Psoas muscle (tissue), 8 donors: ENCODE measurements around the gene RUFY4. TPM values are rescaled to one million over a fixed set of nuclear protein-coding genes. Genes with fewer than 3 reads are reported as not detected.

Experiments used
- ATAC-seq, 4 donors: fragments of 200-7000 bp; cut with Tn5 transposase; one replicate each; pipeline ENCODE4 v1.9.1; 2020; ENCODE audit warnings: moderate library complexity in 3 of 4, mild to moderate bottlenecking in 2 of 4
- DNase-seq, 2 donors: peaks; one replicate each; pipeline ENCODE4 v3.0.0-alpha.2; 2020
- H3K27ac ChIP-seq: fragments of 200-600 bp; one replicate; pipeline ENCODE4 v1.8.0; 2022
- H3K27me3 ChIP-seq, 3 donors: fragments of 200-600 bp in 1 of 3; one replicate each; pipeline versions ENCODE4 v1.6.1 to v1.8.0; 2013 to 2022; ENCODE audit warnings: low read length in 2 of 3, mild to moderate bottlenecking in 2 of 3, moderate library complexity in 1 of 3; ENCODE audit not compliant: insufficient read depth in 3 of 3
- H3K36me3 ChIP-seq, 2 donors: fragments of 200-600 bp in 1 of 2; one replicate each; pipeline versions ENCODE4 v1.6.1 to v1.8.0; 2013 to 2022; ENCODE audit warnings: low read depth in 1 of 2, mild to moderate bottlenecking in 1 of 2, moderate library complexity in 1 of 2; ENCODE audit not compliant: insufficient read depth in 1 of 2
- H3K4me1 ChIP-seq: fragments of 200-600 bp; one replicate; pipeline ENCODE4 v1.8.0; 2022
- H3K4me3 ChIP-seq: fragments of 200-600 bp; one replicate; pipeline ENCODE4 v1.8.0; 2022; ENCODE audit warnings: mild to moderate bottlenecking
- H3K9me3 ChIP-seq: fragments of 200-600 bp; one replicate; pipeline ENCODE4 v1.8.0; 2022
- CTCF ChIP-seq: fragments of 200-600 bp; IDR thresholded peaks from one replicate; pipeline ENCODE4 v1.8.0; 2022; ENCODE audit warnings: antibody characterized with exemption
- WGBS, 3 donors: extraction: QIAGEN DNeasy Blood & Tissue Kit; methylation state at CpG; one replicate each; pipeline versions ENCODE4 v1.1.6 to v1.1.7; 2013; 5-methylcytosine and 5-hydroxymethylcytosine counted together
- intact Hi-C, 2 donors: fragments of 100-400 bp; cut with DNase I; formaldehyde crosslinking; loops; one replicate each; pipeline versions ENCODE4 v1.11.0 to v1.14.2; 2022
- polyA plus RNA-seq, 3 donors: library from polyadenylated mRNA; stranded (reverse); fragments of 200-250 nt; gene quantifications; one replicate each; pipeline ENCODE4 v1.2.3, GENCODE V29; 2013
- total RNA-seq, 4 donors: library from RNA; stranded (reverse); fragmentation: NEBNext Ultra II Directional in 2 of 4; extraction: Animal tissue kit (Norgen Biotek cat#: 25700) in 2 of 4; gene quantifications; one replicate each; pipeline versions ENCODE4 v1.2.1 to v1.2.4, GENCODE V29; 2021 to 2023
- donor health status: healthy with polysubstance abuse.
- donor health status: DM: no; HTN: no; CAD: no; lungs with moderate emphysema.
- donor health status: Bipolar disorder and iron deficiency.
- donor health status: healthy.
- donor health status: DM: yes; HTN: yes; CAD: no.
- donor health status: DM: no; HTN: no; CAD: no.
- donor health status: DM: no; HTN: no; CAD: no.
- donor health status: DM: yes; HTN: yes; CAD: no.

Gene RUFY4
- total and polyA plus RNA-seq, 7 donors = 0.01 to 0.03 TPM; not detected in 5

GRCh38 chr2:218077464-218078216 lies 8.6 kb downstream of the RUFY4 start:
- ATAC-seq (no peak), DNase-seq (no peak)
- H3K36me3 ChIP-seq = no peaks in the 10 kb centered on the region
- 80 to 95% (median 88%) methylated on average over 9 of the region's 9 CpGs for WGBS, 3 donors
- no peak for TF ChIP-seq CTCF
- H3K27ac ChIP-seq = no peak overlapping the region
- H3K4me1 ChIP-seq = no peaks in the 10 kb centered on the region
- intact Hi-C loops = no loop called here
- H3K9me3 ChIP-seq = no peaks in the 10 kb centered on the region
- H3K4me3 ChIP-seq = no peak overlapping the region
- H3K27me3 ChIP-seq = no peaks in the 10 kb centered on the region

DNA sequence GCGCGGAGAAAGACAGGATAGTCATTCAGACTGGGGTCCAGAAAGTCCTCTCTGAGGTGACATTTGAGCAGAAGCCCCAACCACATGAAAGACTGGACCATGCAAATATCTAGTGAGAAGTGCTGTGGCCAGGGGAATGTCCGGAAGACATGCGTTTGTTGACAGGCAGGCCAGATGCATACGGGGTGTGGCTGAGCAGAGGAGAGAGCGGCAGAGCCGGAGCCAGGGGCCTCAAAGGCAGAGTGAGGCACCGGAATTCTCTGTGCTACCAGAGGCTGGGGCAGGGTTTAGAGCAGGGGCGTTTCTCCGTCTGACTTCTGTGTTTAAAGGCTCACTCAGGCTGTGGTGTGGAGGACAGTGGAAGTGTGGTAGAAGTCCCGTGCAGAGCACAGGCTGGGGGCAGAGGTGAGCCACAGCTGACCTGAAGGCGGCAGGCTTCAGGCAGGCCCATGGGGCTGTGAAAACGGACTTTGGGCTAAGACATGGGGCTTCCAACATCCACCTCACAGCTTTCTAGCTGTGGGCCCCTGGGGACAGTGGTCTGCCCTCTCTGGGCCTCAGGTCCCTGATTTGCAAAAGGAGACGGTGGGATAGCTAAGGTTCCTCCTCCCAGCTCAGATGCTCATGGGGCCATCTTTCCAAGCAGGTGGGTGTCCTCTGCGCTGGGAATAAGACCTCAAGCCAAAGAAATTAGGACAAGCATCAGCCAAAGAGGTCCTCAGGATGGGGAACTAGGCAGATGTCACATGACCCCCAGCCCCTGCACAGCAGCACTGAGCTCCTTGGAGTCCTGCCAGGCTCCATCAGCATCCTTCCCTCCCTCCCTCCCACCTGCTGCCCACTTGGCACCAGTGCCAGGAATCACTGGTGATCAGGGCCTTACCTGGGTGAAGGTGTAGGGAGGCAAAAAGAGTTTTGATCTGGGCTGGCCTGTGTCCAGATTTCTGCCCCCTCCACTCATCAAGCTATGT lies 11.2 kb downstream of the RUFY4 start:
- ATAC-seq (no peak), DNase-seq (no peak)

DNA sequence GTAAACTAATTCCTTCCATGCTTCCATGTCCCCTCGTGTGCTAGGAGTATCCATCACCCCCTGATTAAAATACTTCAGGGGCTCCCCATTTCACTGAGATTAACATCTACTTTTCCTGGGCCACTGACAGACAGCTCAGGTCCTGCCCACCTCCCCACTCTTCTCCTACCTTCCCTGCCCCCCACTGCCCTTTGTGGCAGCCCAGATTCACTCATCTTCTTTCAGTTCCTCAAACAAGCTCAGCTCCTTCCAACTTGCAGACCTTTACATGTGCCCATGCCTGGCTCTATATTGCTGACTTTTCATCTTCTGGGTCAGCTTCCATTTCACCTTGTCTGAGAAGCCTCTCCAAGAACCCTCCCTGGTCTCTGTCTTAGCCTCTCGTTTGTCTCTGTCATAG lies 12.0 kb downstream of the RUFY4 start:
- no peak for TF ChIP-seq CTCF
- WGBS, 3 donors = 84 to 87% (median 85%) methylated on average over 2 of the region's 2 CpGs

More for the DNA sequence above, 11.2 kb downstream of the RUFY4 start:
- Histone ChIP-seq H3K4me3 (no peak overlapping the region), H3K27me3 (no peaks in the 10 kb centered on the region), H3K9me3 (no peaks in the 10 kb centered on the region), H3K27ac (no peak overlapping the region), H3K4me1 (no peaks in the 10 kb centered on the region), H3K36me3 (no peaks in the 10 kb centered on the region)
- TF ChIP-seq CTCF = no peak
- intact Hi-C loops = no loop called here
- 58 to 65% (median 63%) methylated on average over 15 of the region's 15 CpGs for WGBS, 3 donors

DNA sequence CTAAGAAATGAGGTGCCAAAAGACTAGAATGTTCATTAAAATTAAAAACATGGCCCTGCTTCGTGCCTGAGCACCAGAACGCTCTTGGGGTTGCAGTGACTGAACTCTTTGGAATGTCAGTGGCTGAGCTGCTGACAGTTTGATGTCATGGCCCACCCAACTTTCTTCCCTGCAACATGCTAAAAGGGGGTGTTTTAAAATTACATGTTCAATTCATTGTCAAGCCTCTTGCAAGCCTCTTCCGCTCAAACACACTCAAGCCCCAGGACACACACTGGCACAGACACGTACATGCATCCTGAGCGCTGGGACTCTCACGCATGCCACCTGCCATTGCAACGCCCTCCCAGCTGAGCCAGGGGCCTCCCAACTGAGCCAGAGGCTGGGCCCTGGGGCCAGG lies 12.6 kb downstream of the RUFY4 start:
- Histone ChIP-seq H3K4me1 (no peaks in the 10 kb centered on the region), H3K9me3 (peaks cover 7% of the 10 kb centered on the region), H3K27ac (no peak overlapping the region), H3K36me3 (no peaks in the 10 kb centered on the region), H3K27me3 (no peaks in the 10 kb centered on the region), H3K4me3 (no peak overlapping the region)
- no peak for TF ChIP-seq CTCF
- ATAC-seq (no peak), DNase-seq (no peak)
- WGBS, 3 donors = 80 to 82% (median 81%) methylated on average over 7 of the region's 7 CpGs
- intact Hi-C loops = no loop called here

More for the DNA sequence above, 12.0 kb downstream of the RUFY4 start:
- ATAC-seq (no peak), DNase-seq (no peak)
- H3K36me3 ChIP-seq = no peaks in the 10 kb centered on the region
- H3K9me3 ChIP-seq = peaks cover under 1% of the 10 kb centered on the region
- H3K4me3 ChIP-seq = no peak overlapping the region
- H3K27me3 ChIP-seq = no peaks in the 10 kb centered on the region
- intact Hi-C loops = no loop called here
- no peaks in the 10 kb centered on the region for H3K4me1 ChIP-seq
- H3K27ac ChIP-seq = no peak overlapping the region
